Activated effector memory CD4-positive, alpha-beta T cell treated with anti-CD3 and anti-CD28 coated beads, Interleukin-2, amount 50 U/mL, for 16 hours (primary cell): ENCODE measurements around the gene ZDHHC3.
"Not testable (repeated sequence)": the region's sequence is repeated elsewhere in the genome, so short reads cannot be mapped to it uniquely, and the experiment has no call there.

Experiments
- DNase-seq: peaks from one replicate; pipeline ENCODE4 v3.0.0-alpha.2; 2020

Gene ZDHHC3

GRCh38 chr3:44993471-44994205 is 17.7 kb upstream of the ZDHHC3 start:
- no peak for DNase-seq

GRCh38 chr3:44992555-44993470 is 16.8 kb upstream of the ZDHHC3 start:
- DNase-seq = peak; percentile 69

- DNase-seq = no peak
These were observed 15.4 kb upstream of the ZDHHC3 start for GRCh38 chr3:44991326-44991725.

- DNase-seq = no peak
These were observed 13.8 kb upstream of the ZDHHC3 start for GRCh38 chr3:44989636-44990373.

GRCh38 chr3:44989141-44989540 is 13.2 kb upstream of the ZDHHC3 start:
- no peak for DNase-seq

- no peak for DNase-seq
These were observed 12.1 kb upstream of the ZDHHC3 start for GRCh38 chr3:44988073-44988472.

- no peak for DNase-seq
These were observed 11.4 kb upstream of the ZDHHC3 start for GRCh38 chr3:44987332-44987731.

GRCh38 chr3:44986330-44986729 is 10.4 kb upstream of the ZDHHC3 start:
- DNase-seq = not testable (repeated sequence)

- no peak for DNase-seq
These were observed 8.4 kb upstream of the ZDHHC3 start for GRCh38 chr3:44984335-44984734.

- no peak for DNase-seq
These were observed 7.5 kb upstream of the ZDHHC3 start for GRCh38 chr3:44983484-44983941.

GRCh38 chr3:44982817-44983216 is 6.8 kb upstream of the ZDHHC3 start:
- no peak for DNase-seq

GRCh38 chr3:44981751-44982150 is 5.8 kb upstream of the ZDHHC3 start:
- no peak for DNase-seq

- no peak for DNase-seq
These were observed 5.2 kb upstream of the ZDHHC3 start for GRCh38 chr3:44981220-44981619.

GRCh38 chr3:44974416-44974815 is 1.6 kb downstream of the ZDHHC3 start:
- no peak for DNase-seq

GRCh38 chr3:44970926-44971490 is 5.0 kb downstream of the ZDHHC3 start:
- no peak for DNase-seq

GRCh38 chr3:44969828-44970179 is 6.2 kb downstream of the ZDHHC3 start:
- no peak for DNase-seq

- no peak for DNase-seq
These were observed 6.7 kb downstream of the ZDHHC3 start for GRCh38 chr3:44969154-44969827.

- DNase-seq = no peak
These were observed 7.5 kb downstream of the ZDHHC3 start for GRCh38 chr3:44968447-44968858.

- DNase-seq = no peak
These were observed 9.1 kb downstream of the ZDHHC3 start for GRCh38 chr3:44966795-44967278.

GRCh38 chr3:44965165-44965564 is 10.8 kb downstream of the ZDHHC3 start:
- DNase-seq = peak; percentile 27

GRCh38 chr3:44963571-44964325 is 12.2 kb downstream of the ZDHHC3 start:
- no peak for DNase-seq
